Measurements from ENCODE around the gene A1BG.

DNA sequence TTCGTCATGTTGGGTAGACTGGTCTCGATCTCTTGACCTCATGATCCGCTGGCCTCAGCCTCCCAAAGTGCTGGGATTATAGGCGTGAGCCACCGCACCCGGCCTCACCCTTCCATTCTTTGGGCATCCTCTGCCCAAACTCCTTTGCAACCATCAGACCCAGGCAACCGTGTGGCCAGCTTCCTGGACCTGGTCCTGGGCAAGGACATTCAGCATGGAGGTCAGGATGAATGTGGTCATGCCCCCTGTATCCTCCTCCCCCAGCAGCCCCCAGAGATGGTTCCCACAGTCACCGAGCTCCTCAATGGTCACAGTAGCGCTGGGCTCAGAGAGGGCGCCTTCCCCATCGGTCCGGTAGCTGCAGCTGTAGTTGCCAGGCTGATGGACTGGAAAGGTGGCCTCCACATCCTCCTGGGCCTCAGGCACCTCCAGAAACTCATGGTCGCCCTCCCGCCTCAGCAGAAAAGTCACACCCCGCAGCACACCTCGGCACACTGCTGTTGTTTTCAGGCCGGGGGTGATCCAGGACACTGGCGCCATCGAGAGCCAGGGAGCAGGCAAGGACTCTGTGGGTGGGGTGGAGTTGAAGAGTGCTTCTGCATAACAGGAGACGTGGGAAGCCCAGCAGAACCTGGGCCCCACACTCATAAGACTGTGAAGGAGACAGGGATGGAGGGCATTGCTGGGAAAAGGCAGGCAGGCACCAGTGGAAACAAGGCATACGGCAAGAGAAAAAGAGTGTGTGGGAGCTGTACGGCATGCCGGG is 1.1 kb downstream of the A1BG start:
- TF ChIP-seq TAF1 (IDR thresholded peaks at IDR 0.05; ENCODE audit: borderline replicate concordance, low read depth, low read length) (no peak), POLR2A (IDR thresholded peaks at IDR 0.05; ENCODE audit: low read depth, low read length) (no peak), POLR2AphosphoS5 (IDR thresholded peaks at IDR 0.05; ENCODE audit: low read depth, low read length) (no peak)
